GM20000 (cell line): ENCODE measurements around the gene GDF2.

Experiments
- DNase-seq: peaks from one replicate; pipeline ENCODE4 v3.0.0; 2012; ENCODE audit warnings: low spot score
- TF ChIP-seq, protein P1 (sequence below): IDR thresholded peaks from 2 replicates; pipeline ENCODE4 v1.5.1; 2012; ENCODE audit warnings: mild to moderate bottlenecking, control low read depth; ENCODE audit errors: extremely low read depth, missing control alignments

GDF2 gene

DNA sequence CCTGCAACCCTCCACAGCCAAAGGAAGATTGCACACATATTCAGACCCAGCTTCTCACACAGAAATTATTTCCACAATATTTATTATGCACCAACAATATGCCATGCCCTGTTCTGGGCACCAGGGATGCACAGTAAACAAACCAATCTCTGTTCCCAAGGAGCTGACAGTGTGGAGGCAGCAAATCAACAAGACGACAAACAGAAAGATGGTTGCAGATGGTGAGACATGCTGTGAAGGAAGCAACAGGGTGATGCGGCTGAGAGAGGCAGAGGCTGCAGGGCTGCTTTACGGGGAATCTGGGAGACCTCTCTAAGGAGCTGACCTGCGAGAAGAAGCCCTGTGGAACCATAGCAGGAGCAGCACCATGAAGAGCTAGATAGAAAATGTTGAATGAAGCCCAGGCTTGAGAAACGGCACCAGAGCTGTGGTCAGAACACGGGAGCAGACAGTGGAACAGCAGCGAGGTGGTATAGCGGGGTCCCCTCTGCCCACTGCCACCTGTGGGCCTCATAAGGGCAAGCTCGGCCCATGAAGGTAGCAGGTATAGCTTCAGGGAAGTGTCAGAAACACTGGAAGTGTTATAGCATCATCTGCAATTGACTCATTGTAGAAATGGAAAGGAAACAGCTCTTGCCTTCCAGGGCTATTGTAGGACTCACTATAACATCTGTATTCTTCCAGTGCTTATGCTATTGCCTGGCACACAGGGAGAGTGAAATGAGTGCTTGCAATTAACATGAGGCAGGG, 43.4 kb downstream of the GDF2 start:
- DNase-seq: no peak
- TF ChIP-seq, protein P1, sequence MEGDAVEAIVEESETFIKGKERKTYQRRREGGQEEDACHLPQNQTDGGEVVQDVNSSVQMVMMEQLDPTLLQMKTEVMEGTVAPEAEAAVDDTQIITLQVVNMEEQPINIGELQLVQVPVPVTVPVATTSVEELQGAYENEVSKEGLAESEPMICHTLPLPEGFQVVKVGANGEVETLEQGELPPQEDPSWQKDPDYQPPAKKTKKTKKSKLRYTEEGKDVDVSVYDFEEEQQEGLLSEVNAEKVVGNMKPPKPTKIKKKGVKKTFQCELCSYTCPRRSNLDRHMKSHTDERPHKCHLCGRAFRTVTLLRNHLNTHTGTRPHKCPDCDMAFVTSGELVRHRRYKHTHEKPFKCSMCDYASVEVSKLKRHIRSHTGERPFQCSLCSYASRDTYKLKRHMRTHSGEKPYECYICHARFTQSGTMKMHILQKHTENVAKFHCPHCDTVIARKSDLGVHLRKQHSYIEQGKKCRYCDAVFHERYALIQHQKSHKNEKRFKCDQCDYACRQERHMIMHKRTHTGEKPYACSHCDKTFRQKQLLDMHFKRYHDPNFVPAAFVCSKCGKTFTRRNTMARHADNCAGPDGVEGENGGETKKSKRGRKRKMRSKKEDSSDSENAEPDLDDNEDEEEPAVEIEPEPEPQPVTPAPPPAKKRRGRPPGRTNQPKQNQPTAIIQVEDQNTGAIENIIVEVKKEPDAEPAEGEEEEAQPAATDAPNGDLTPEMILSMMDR: no peak

DNA sequence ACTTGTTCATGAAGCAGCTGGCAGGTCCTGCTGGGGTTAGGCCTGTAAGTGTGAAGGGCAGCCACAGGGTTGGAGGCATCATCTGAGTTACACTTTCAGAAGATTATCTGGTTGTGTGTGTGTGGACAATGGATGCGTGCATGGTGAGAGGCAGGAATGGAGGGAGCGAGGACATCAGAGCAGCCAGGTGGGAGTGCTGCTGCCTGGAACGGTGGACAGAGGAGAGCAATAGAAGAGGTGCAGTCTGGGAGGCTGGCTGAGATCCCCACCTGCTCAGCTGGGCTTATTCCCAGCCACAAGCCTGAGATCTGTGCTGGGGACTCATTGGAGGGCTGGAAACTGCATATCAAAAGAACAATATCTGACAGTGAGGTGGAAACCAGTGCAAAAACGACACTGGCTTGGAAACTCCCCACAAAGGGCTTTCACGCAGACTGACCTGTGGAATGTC, 44.0 kb downstream of the GDF2 start:
- TF ChIP-seq, protein P1: no peak

DNA sequence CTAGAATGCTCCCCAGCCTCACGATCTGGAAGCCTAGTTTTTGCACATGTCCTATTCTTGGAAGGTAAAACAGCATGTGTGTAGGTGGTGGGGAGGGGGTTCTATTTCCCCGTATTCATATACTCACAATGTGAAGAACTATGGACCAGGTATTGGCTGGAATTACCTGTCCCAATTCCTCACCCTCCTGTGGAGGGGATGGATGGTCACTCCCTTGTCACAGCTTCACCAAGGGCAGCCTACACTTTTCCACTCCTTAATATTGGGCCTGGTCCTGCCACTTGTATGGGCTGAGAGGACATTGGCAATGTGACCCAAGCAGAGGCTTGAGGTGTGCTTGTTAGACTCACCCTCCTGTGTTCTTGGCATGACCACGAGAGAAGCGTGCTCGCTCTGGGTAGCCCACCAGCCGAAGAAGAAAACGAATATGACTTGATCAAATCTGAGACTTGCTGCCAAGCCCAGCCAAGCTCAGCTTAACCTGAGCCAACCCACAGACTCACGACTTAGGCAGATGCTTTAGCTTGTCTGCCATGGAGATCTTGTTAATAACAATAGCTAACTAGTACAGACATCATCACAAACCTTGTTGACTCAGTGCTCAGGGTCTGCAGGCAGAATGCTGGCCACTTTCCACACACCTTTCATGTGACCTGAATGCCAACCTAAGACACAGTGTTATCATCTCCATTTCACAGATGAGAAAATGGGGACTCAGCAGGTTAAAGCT, 44.6 kb downstream of the GDF2 start:
- TF ChIP-seq, protein P1: no peak
- no peak for DNase-seq

More for the DNA sequence above, 44.0 kb downstream of the GDF2 start:
- DNase-seq: no peak

DNA sequence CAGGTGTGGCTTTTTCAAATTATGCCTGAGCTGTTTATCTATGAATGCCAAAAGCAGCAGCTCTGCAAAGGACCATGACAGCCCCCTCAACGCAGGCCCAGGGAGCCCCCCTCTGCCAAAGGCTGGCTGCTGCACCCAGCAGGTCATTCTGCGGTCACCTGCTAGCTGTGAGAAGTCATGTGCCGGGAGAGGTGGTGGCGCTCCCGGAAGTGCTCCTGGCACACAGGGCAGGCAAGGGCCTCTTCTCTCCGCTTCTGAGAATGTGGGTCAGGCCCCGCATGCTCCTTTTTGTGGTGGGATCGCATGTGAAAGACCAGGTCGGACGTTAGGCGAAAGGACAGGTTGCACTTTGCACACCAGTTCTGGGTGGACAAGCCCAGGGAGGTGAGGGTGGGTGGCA, 45.4 kb downstream of the GDF2 start:
- no peak for DNase-seq

DNA sequence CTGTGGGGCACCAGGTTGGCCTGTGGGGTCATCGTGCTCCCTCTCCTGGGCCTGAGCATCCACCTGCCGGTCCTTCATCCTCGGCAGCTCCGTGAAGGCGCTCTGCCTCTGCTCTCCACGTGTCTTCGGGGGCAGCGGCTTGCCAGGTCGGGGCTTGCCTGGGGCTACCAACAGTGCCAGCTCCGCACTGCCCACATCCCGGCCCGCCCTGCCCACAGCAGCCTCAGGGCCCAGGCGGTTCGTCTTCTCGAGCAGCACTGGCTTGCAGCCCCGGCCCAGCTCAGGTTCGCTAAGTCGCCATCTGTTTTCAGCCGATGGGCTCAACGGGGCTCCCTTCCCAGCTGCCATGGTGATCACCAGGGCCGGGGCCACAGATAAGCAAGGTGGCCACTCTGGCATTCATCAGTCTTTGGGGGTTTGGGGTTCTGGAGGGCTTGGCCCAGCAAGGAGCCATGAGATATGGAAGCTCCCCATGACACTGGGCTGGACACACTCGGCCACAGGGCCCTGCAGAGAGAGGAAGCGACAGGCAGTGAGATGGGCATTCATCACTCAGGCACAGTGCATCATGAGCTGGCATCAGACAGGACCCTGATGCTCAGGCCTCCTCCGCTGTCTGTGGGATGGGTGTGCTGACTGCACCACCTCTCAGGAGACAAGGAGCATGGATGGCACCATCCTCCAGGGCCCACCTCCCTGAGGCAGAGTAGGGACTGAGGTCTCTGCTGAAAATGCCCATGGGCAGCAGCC, 46.4 kb downstream of the GDF2 start:
- DNase-seq: no peak
- TF ChIP-seq, protein P1: no peak

More for the DNA sequence above, 45.4 kb downstream of the GDF2 start:
- TF ChIP-seq, protein P1: no peak

DNA sequence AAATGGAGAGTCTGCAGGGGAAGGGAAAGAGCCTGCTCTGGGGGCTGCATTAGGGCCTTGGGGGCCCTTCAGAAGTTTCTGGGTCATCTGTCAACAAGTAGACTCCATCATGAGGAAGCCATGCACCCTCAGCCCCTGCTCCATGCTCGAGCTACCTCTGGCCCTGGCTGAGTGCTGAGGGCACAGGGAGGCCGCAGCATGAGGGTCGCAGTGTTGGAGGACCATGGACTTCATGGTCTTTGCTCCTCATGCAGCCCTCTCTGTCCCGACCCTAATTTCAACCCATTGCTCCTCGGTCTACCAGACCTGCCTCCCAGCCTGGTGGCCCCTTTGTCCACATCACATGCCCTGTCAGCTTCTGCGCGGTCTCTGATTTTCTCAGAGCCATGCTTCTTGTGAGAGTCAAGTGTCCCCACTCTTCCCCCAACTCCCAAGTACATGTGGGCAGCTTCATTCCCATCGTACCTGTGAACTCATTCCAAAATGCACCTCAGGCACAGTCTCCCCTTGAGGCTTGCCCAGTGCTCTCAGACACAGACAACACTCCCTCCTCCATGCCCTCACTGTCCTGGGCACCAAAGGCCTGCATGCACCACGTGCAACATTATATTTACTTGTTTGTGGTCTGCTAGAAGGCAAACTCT, 47.1 kb downstream of the GDF2 start:
- TF ChIP-seq, protein P1: no peak
- no peak for DNase-seq
